Stimulated activated CD4-positive, alpha-beta T cell treated with anti-CD3 and anti-CD28 coated beads, Interleukin-15, amount 100 ng/mL, for 24 hours (primary cell): ENCODE data around the gene TAX1BP3.
A peak's percentile ranks its signal among the peaks of the same experiment; 100 is the strongest.
"Not testable (repeated sequence)": the region's sequence is repeated elsewhere in the genome, so short reads cannot be mapped to it uniquely, and the experiment has no call there.

Experiments used
- DNase-seq: peaks from one replicate; pipeline ENCODE4 v3.0.0-alpha.2; 2020

TAX1BP3 gene

GRCh38 chr17:3668279-3669084 is at the start of gene TAX1BP3, which contains the start of gene EMC6:
TSS of gene TAX1BP3 (minus strand) at chr17:3668578. CDS start at chr17:3668526, 52 bp downstream.
TSS of gene EMC6 (plus strand) at chr17:3668812. CDS start at chr17:3669147, 335 bp downstream.
- DNase-seq = peak; percentile 98

- no peak for DNase-seq
These were observed 46.9 kb upstream of the TAX1BP3 start for GRCh38 chr17:3715296-3715695.

DNA sequence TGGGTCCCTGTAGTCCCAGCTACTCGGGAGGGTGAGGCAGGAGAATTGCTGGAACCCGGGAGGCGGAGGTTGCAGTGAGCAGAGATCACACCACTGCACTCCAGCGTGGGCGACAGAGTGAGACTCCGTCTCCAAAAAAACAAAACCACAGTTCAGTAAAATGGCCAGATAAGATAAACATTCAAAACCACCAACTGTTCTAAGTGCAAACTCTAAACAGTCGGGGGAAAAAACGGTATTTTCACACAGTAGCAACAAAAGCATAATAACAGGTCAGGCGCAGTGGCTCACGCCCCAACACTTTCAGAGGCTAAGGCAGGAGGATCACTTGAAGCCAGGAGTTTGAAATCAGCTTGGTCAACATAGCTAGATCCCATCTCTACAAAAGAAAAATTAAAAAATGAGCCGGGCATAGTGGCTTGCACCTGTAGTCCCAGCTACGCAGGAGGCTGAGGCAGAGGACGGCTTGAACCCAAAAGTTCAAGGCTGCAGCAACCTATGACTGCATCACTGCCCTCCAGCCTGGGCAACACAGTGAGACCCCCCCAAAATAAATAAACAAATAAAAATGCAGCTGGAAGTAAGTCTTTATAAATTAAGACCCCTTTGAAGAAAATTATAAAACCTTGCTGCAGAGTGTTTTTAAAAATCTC is 44.6 kb upstream of the TAX1BP3 start:
- peak; percentile 67 for DNase-seq

GRCh38 chr17:3710951-3711383 is 42.6 kb upstream of the TAX1BP3 start:
- peak; percentile 77 for DNase-seq

DNA sequence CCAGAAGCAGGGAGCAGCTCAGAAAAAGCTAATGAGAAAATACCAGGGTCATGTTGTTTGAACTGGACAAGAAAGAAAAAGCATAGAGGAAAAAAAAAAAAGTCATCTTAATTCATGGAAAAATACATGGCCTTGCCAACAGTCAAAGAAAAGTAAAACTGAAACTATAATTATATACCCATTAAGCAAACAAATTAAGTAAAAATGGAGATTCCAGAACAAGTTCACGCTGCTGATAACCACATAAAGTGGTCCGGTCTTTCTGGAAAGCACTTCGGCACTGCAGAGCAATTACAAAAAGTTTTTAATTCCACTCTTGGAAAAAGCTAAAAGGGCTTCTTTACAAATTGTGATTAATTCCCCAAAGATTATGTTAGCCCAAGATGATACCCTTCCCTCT is 40.0 kb upstream of the TAX1BP3 start:
- DNase-seq = no peak

DNA sequence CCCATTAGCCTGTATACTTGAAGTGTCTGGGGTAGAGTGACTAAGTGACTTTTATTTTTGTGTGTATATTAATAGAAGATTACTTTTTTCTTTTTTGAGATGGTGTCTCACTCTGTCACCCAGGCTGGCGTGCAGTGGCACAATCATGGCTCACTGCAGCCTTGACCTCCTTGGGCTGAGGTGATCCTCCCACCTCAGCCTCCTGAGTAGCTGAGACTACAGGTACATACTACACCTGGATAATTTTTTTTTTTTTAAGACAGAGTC is 37.3 kb upstream of the TAX1BP3 start:
- DNase-seq = not testable (repeated sequence)

- DNase-seq = no peak
These were observed 36.7 kb upstream of the TAX1BP3 start for GRCh38 chr17:3704931-3705717.

GRCh38 chr17:3702041-3702539 is 33.7 kb upstream of the TAX1BP3 start:
- not testable (repeated sequence) for DNase-seq

GRCh38 chr17:3699951-3700350 is 31.6 kb upstream of the TAX1BP3 start:
- no peak for DNase-seq

- no peak for DNase-seq
These were observed 29.8 kb upstream of the TAX1BP3 start for GRCh38 chr17:3698139-3698538.

- no peak for DNase-seq
These were observed 28.7 kb upstream of the TAX1BP3 start for GRCh38 chr17:3697103-3697476.

DNA sequence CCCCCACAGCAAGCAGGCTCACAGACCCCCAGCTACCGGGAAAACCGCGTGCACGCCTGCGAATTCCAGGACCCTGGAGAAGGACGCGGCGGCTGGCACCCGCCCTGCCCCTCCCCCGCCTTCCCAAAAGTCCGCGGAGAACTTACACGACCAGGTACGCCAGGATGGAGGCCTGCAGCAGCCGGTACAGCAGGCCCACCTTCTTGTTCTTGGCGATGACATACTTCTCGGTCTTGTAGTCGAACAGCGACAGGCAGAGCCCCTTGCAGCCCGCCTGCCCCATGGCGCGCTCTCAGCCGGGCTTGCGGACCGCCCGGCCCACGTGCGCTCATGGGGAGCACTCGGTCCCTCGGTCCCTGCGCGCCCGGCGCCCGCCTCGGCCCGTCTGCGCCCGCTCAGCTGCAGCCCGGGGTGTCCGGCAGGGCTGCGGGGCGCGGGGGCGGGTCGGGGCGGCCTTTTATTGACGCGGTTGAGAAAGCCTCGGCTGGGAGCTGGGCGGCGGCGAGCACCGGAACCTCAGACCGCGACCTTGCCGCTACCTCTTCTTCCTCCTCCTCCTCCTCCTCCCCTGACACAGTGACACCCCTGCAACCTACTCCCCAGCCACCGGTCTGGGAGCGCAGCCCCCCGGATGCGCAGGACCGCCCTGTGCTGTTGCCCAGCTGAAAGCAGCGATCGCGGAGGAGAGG is 27.5 kb upstream of the TAX1BP3 start, which contains the start of gene P2RX5:
P2RX5 (minus strand) TSS at position 433 of the 689 bp plus-strand sequence; CDS start at position 283, 150 bp downstream.
- peak; percentile 68 for DNase-seq

DNA sequence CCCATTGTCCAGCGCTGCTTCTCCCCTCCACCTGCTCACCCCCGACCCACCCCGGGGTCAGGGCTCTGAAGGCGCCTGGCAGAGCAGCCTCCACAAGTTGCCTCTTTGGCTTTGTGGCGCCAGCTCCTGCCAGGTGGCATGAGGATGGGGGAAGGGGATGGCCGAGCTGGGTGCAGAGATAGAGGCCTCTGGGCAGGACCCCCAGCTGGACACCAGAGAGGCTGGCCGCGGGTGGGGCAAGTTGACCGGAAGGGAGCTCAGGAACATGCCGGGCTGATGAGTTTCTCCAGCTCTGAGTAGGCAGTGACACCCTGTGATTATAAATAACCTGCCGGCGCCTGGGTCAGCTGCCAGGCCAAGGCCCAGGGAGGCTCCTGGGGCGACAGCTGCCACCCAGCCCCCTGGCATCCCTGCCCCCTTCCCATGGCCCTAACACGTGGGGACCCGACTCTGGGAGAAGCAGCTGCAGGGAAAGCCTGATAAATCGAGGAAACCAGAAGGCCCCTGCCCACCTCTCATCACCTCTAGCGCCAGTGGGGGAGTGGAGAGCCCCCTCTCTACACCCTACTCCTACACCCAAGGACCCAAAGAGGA is 26.8 kb upstream of the TAX1BP3 start:
- peak; percentile 29 for DNase-seq

GRCh38 chr17:3693829-3694231 is 25.5 kb upstream of the TAX1BP3 start:
- peak; percentile 58 for DNase-seq

GRCh38 chr17:3693141-3693540 is 24.8 kb upstream of the TAX1BP3 start:
- DNase-seq = no peak

GRCh38 chr17:3692346-3692745 is 24.0 kb upstream of the TAX1BP3 start:
- DNase-seq = no peak

DNA sequence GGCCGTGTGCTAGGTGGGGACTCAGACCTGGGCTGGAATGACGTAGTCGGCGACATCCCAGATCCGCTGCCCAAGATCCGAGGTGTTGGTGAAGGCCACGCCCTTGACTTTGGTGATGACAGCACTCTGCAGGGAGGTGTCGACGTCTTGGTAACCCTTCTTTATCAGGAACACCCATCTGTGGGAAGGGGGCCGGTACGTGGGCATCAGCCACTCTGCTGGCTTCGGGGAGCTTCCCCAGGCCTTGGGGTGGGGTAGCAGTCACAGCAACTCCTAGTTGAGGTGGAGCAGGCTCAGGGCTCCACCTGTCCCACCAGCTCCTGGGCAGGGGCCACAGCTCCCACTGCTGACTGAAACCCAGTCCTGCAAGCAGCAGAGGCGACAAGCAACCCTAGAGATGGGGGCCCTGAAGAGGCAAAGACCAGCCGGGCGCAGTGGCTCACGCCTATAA is 23.3 kb upstream of the TAX1BP3 start:
- DNase-seq = no peak

DNA sequence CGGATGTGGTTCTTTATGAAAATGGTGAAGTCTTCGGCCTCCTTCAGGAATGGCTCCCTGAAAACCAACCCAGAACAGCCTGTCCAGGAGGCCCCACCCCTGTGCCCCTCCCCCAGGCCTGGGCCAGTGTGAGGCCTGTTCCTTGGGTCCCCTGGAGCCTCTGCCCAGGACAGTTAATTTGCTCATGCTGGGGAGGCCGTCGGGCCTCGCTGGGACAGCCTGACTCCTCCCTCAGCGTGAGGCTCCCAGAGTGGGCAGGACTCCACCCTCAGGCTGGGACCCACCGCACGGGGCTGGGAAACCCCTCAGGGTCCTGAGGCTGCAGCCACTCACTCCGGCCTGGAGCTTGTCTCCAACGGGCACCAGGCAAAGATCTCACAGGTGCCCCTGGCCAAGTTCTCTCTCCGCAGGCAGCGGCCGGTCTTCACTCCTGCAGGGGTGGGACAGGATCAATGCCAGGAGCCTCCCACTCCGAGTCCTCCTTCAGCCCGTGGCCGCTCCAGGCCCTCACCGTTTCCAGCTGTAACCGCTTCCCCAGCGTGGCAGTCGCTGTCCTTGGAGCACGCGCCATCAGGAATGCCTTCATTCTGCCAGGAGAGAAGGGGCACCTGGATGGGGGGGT is 21.8 kb upstream of the TAX1BP3 start:
- no peak for DNase-seq

DNA sequence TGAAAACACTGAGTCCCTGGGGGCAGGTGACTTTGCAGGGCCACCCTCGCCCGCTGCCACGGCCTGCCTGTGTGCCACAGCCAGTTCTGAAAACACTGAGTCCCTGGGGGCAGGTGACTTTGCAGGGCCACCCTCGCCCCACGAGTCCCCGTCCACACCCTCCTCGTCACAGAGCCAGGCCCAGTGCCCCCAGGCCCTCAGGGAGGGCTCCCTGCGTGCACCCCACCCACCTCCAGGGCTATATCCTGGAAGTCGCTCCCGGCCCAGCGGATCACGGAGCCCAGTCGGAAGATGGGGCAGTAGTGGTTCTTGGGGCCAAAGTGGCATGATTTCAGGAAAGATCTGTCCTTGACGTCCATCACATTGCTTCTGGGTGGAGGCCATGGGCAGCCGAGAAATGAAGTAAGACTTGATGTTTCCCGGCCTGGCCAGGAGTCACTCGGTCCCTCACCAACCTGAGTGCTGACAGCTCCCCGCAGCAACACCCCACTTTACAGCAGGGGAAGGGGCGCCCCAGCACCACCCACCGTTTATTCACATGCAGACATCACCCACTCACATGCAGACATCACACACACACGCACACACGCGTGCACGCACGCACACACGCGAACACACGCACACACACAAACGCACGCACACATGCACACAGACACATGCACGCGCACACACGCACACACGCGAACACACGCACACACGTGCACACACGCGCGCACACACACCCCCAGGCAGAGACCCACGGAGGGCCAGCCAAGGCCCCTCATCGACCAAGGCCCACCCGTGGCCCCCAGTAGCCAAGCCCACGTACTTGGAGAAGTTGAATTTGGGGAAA is 21.1 kb upstream of the TAX1BP3 start:
- no peak for DNase-seq

- DNase-seq = no peak
These were observed 20.5 kb upstream of the TAX1BP3 start for GRCh38 chr17:3688852-3689261.
